H7 (cell line): ENCODE data around the gene BGLAP. TPM values are rescaled to one million over a fixed set of nuclear protein-coding genes. Genes with fewer than 3 reads are reported as not detected.
"Not testable (repeated sequence)": the region's sequence is repeated elsewhere in the genome, so short reads cannot be mapped to it uniquely, and the experiment has no call there.

ENCODE experiments used
- DNase-seq: peaks from one replicate; pipeline ENCODE4 v3.0.0; 2012
- H3K27me3 ChIP-seq: 2 replicates; pipeline ENCODE4 v1.6.0; 2011; ENCODE audit warnings: mild to moderate bottlenecking, low read length; ENCODE audit not compliant: control insufficient read depth, insufficient read depth
- H3K36me3 ChIP-seq: replicated peaks from 2 replicates; pipeline ENCODE4 v1.5.1; 2011; ENCODE audit warnings: low read length; ENCODE audit not compliant: control insufficient read depth, insufficient read depth
- H3K4me3 ChIP-seq: 2 replicates; pipeline ENCODE4 v1.5.1; 2011; ENCODE audit warnings: low read depth, mild to moderate bottlenecking, control low read depth, low read length, moderate library complexity; ENCODE audit not compliant: insufficient read depth
- total RNA-seq: library from RNA; depleted of rRNA; stranded (reverse); fragments of >200 nt; shearing (Covaris generic); gene quantifications from 2 replicates; pipeline ENCODE4 v1.2.3, GENCODE V29; 2014

The BGLAP gene
- total RNA-seq, 1 experiment from 2014 or later: 1.4 TPM

DNA sequence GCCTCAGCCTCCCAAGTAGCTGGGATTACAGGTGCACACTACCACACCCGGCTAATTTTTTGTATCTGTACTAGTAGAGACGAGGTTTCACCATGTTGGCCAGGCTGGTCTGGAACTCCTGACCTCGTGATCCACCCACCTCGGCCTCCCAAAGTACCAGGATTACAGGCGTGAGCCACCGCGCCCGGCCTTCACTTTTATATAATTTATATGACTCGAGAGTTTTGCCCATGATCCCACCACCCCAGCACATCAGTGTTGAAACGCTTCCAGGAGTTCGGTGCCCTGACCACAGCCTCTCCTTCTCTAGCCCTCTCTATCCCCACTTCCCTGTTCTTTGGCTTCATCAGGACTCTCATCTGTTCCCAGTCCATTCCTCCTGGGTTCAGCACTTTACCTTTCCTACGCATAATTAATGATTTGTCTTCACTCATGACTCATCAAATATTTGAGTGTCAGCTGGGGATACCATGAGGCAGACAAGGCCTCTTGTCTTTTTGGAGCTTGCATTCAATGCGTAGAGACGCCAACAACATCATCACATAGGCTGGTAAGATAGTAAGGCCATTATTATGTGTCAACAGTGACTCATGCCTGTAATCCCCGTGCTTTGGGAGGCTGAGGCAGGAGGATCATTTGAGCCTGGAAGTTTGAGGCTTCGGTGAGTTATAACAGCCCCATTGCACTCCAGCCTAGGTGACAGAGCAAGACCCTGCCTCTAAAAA lies 27.8 kb upstream of the BGLAP start:
- no peak overlapping the region; the same call in 1 of the 2 replicates for H3K4me3 ChIP-seq
- no peak for DNase-seq
- no peaks in the 10 kb centered on the region for H3K27me3 ChIP-seq
- H3K36me3 ChIP-seq: peaks cover 7% of the 10 kb centered on the region

DNA sequence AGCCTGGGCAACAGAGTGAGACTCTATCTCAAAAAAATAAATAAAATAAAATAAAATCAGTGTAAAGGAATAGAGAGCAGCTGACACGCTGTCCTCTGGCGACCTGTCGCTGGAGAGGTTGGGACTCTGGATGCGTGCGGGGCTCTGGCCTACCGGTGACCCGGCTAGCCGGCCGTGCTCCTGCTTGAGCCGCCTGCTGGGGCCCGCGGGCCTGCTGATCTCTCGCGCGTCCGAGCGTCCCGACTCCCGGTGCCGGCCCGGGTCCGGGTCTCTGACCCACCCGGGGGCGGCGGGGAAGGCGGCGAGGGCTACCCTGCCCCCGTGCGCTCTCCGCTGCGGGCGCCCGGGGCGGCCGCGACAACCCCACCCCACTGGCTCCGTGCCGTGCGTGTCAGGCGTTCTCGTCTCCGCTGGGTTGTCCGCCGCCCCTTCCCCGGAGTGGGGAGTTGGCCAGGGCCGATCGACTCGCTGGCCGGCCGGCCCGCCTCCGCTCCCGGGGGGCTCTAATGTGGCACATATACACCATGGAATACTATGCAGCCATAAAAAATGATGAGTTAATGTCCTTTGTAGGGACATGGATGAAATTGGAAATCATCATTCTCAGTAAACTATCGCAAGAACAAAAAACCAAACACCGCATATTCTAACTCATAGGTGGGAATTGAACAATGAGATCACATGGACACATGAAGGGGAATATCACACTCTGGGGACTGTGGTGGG lies 25.5 kb upstream of the BGLAP start:
- H3K36me3 ChIP-seq, DNase-seq, H3K27me3 ChIP-seq, H3K4me3 ChIP-seq: not testable (repeated sequence)

DNA sequence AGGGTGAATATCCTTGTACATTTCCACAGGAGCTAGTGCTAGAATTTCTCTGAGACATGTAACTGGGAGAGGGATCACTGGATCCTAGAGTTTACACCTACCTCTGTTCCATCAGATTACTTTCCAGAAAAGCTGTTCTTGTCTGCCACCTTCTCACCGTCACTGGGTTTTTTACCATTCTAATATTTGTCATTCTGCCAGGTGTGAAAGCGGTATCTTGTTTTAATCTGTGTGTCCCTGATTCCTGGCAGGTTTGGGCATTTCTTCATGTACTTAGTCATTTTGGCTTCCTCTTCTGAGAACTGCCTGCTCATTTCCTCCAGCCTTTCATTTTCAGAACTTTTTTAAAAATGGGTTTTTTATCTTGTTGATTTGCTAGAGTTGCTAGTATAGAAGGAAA lies 24.1 kb upstream of the BGLAP start:
- H3K4me3 ChIP-seq: no peak overlapping the region
- no peak for DNase-seq

DNA sequence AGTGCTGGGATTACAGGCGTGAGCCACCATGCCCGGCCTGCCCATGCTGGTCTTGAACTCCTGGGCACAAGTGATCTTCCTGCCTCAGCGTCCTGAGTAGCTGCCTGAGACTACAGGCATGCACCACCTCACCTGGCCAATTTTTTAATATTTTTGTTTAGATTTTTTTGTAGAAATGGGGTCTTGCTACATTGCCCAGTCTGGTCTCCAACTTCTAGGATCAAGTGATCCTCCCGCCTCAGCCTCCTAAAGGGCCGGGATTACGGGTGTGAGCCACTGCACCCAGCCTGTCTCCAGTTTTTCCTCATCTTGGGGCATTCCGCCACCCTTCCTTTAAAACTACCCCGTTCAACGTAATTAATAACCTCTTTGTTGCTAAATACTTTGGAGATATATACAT lies 21.8 kb upstream of the BGLAP start:
- Histone ChIP-seq H3K36me3 (peaks cover 14% of the 10 kb centered on the region), H3K4me3 (no peak overlapping the region), H3K27me3 (no peaks in the 10 kb centered on the region)
- no peak for DNase-seq

More for the DNA sequence above, 24.1 kb upstream of the BGLAP start:
- Histone ChIP-seq H3K27me3 (no peaks in the 10 kb centered on the region), H3K36me3 (peaks cover 14% of the 10 kb centered on the region)

DNA sequence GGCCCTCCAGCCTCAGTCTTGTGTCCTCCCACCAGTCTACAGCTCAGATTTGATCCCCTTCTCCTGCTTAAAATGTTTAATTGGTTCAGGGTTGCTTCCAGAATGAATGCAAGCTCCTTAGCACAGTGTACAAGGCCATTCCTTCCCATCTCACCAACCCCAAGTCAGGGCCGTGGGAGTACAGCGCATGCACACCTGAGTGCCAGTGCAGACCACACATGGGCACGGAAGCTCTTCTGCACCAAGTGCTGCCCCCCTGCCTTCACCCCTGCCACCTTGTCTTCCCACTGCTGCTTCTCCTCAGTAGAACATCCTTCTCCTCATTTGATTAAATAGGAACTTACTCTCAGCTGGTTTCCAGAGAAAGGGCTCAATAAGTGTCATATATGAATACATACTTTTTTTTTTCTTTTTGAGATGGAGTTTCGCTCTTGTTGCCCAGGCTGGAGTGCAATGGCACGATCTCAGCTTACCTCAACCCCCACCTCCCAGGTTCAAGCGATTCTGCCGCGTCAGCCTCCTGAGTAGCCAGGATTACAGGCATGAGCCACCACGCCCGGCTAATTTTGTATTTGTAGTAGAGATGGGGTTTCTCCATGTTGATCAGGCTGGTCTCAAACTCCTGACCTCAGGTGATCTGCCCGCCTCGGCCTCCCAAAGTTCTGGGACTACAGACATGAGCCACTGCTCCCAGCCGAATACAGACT lies 19.8 kb upstream of the BGLAP start:
- DNase-seq: no peak
- Histone ChIP-seq H3K36me3 (peaks cover 17% of the 10 kb centered on the region), H3K4me3 (no peak overlapping the region), H3K27me3 (no peaks in the 10 kb centered on the region)

DNA sequence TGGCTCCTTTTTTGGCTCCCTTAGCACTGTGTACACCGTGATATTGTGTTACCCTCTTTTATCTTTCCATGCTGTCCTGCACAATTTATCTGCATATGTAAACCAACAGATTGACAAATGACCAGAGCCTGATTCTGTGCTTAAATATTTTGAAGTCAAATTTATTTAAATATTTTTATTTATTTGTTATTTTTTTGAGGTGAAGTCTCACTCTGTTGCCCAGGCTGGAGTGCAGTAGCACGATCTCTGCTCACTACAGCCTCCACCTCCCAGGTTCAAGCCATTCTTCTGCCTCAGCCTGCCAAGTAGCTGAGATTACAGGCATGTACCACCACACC lies 16.3 kb upstream of the BGLAP start:
- Histone ChIP-seq H3K27me3 (no peaks in the 10 kb centered on the region), H3K36me3 (peaks cover 21% of the 10 kb centered on the region), H3K4me3 (no peak overlapping the region)
- no peak for DNase-seq

DNA sequence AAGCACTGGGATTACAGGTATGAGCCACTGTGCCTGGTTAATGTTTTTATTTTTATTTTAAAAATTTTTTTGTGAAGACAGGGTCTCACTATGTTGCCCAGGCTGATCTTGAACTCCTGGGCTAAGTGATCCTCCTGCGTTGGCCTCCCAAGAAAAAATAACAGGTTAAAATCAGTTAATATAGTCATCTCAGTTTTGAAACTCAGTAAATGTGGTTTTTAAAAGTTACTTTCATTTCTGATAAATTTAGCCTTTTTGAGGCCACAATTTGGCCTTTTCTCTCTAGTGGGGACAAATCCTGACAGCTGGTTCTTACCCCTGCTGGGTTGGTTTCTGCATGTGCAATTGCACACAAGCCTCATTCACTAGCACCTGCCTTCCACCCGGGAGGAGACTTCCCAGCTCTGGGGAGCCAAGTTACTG lies 15.9 kb upstream of the BGLAP start:
- no peaks in the 10 kb centered on the region for H3K27me3 ChIP-seq
- no peak overlapping the region for H3K4me3 ChIP-seq
- no peak for DNase-seq
- peaks cover 20% of the 10 kb centered on the region for H3K36me3 ChIP-seq

DNA sequence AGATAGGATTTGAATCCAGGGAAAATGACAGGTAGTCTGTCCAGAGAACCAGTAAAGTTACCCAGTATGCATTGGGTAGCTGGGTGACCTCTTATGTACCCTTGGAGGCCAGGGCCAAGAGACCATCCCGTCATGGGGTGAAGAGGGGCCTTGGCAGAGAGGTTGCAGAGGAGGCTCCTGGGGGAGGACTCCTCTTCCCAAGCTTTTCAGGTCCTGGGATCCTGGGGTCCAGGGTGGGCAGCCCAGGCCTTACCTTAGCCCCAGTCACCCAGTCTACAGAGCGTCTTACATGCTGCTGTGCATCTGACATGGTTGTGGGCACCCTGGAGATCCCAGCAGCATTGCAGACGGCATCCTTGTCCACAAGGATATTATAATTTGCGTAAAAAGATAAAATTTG lies 15.2 kb upstream of the BGLAP start:
- Histone ChIP-seq H3K27me3 (no peaks in the 10 kb centered on the region), H3K36me3 (peaks cover 15% of the 10 kb centered on the region), H3K4me3 (no peak overlapping the region)
- DNase-seq: no peak

DNA sequence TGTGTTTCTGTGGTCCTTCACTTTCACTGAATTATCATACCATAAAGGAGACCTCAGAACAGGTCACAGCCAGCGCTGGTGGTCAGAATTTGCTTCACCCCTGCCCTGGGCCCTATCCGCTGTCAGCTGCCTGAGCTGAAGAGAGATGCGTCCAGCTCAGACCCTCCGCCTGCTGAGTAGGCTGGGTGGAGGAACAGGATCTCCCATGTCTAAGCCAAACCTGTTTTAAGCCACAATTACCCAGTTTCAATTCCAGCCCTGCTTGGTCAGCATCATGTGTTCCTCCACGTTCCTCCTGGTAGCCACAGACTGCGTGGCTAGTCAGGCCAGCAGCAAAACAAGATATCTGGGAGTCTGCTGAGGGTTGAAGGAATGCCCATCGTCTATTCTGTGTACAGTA lies 13.5 kb upstream of the BGLAP start:
- DNase-seq: no peak
- no peak overlapping the region for H3K4me3 ChIP-seq
- H3K27me3 ChIP-seq: no peaks in the 10 kb centered on the region
- H3K36me3 ChIP-seq: peaks cover 10% of the 10 kb centered on the region

DNA sequence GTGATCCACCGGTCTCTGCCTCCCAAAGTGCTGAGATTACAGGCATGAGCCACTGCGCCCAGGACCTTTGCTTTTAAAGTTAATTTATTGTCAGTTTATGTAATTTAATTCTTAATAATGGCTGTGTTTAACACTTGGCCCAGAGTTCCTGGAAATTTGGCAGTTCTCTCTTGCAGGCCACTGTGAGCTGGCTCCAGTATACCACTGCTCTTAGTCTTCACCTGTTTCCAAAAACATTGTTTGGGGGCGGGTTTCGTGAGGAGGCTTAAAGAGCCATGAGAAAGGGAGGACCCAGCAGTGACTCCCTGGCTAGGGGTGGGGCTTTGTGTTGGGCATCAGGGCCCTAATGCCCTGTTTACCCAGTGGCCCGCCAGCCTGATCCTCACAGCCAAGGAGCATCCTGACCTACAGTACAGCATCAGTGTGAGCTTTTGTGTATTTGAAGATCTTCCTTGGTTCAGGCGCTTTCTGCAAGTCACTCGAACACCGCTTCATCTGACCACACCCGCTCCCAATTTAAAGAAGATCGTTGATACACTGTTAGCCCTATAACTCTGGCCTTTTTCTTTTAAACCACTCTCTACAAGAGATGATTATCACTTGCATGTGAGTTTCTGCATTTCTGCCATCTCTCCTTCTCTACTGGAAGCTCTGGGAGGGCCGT lies 12.0 kb upstream of the BGLAP start:
- no peaks in the 10 kb centered on the region for H3K27me3 ChIP-seq
- peaks cover 14% of the 10 kb centered on the region for H3K36me3 ChIP-seq
- H3K4me3 ChIP-seq: no peak overlapping the region
- no peak for DNase-seq

DNA sequence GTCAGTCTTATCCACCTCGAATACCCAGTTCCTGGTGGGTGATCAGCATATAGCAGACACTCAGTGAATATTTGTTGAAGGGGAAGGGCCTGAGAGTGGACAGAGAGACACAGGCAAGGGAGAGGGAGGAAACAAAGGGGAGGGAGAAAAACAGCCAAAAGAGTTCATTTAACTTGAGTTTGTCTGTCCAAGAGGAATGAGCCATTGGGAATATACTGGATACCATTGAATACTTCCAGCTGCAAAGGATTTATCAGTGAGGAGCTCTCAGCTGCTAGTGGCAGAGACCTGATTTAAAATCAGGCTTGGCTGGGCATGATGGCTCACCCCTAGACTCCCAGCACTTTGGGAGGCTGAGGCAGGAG lies 11.5 kb upstream of the BGLAP start:
- H3K4me3 ChIP-seq: no peak overlapping the region
- H3K36me3 ChIP-seq: peaks cover 14% of the 10 kb centered on the region
- H3K27me3 ChIP-seq: no peaks in the 10 kb centered on the region

DNA sequence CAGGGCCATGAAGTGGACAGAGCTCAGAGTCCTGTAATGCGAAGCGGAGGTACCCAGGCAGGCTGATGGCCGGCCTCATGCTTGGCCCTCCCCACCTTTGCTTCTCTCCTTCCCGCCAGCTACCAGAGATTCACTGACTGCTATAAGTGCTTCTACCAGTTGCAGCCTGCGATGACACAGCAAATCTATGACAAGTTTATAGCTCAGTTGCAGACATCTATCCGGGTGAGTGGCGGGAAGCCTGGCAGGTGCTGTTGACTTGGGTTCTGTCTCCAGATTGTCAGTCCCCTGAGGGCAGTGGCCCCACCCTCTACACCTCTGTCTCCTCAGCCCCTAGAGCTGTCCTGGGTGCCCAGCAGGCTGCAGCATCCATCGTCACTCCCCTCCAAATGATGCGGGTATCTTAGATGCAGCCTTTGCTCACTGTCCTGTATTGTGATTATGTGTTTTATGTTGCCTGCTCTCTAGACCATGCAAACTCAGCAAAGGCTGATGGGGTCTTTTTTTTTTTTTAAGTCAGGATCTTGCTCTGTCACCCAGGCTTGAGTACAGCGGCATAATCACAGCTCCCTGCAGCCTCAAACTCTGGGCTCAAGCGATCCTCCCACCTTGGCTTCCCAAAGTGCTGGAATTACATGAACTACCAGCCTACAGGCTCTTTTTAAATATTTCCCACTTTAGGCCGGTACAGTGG lies 9.6 kb upstream of the BGLAP start:
- DNase-seq: no peak
- Histone ChIP-seq H3K4me3 (no peak overlapping the region), H3K36me3 (peaks cover 20% of the 10 kb centered on the region), H3K27me3 (no peaks in the 10 kb centered on the region)

More for the DNA sequence above, 11.5 kb upstream of the BGLAP start:
- DNase-seq: no peak

DNA sequence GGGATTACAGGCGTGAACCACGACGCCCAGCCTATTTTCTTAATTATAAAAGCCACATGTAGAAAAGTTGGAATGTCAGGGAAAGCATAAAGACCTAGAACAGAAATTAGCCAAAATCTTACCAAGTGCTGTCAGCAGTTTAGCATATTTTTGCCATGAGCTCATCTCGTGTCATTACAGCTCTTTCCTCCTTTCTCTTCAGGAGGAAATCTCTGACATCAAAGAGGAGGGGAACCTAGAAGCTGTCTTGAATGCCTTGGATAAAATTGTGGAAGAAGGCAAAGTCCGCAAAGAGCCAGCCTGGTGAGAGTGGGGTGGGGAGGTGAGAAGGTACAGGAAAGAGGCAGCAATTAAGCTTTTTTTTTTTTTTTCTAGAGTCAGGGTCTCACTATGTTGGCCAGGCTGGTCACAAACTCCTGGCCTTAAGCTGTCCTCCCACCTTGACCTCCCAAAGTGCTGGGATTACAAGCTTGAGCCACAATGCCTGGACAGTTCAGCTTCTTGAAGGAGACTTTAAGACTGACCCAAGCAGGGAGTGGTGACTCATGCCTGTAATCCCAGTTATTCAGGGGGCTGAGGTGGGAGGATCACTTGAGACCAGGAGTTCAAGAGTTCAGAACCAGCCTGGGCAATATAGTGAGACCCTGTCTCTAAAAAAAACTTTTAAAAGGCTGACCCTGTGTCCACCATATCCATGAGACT lies 8.4 kb upstream of the BGLAP start:
- no peaks in the 10 kb centered on the region for H3K27me3 ChIP-seq
- no peak for DNase-seq
- H3K4me3 ChIP-seq: no peak overlapping the region
- peaks cover 18% of the 10 kb centered on the region for H3K36me3 ChIP-seq

DNA sequence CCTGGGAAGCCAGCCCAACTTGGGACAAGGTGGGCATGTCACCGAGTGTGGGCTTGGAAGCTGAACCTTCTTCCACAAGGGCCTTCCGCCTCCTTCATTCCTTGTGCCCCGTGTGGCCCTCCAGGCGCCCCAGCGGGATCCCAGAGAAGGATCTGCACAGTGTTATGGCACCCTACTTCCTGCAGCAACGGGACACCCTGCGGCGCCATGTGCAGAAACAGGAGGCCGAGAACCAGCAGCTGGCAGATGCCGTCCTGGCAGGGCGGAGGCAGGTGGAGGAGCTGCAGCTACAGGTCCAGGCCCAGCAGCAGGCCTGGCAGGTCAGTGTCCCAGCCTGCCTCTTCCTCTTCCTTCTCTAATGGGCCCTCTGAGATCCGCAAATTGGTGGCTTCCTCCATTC lies 5.8 kb upstream of the BGLAP start:
- no peak for DNase-seq
- Histone ChIP-seq H3K27me3 (no peaks in the 10 kb centered on the region), H3K4me3 (no peak overlapping the region), H3K36me3 (peaks cover 20% of the 10 kb centered on the region)
